Heart right ventricle (tissue), 16 donors: Measurements from ENCODE around the gene MACROD2. TPM values are rescaled to one million over a fixed set of nuclear protein-coding genes. Genes with fewer than 3 reads are reported as not detected.
"Not testable (repeated sequence)": the region's sequence is repeated elsewhere in the genome, so short reads cannot be mapped to it uniquely, and the experiment has no call there.

ENCODE experiments used
- ATAC-seq, 8 donors: fragments of 200-7000 bp; cut with Tn5 transposase; one replicate each; pipeline ENCODE4 v1.9.1; 2020; ENCODE audit warnings: mild to moderate bottlenecking in 8 of 8, moderate library complexity in 8 of 8, moderate number of reproducible peaks in 1 of 8
- DNase-seq, 2 donors: peaks; one replicate each; pipeline ENCODE4 v3.0.0-alpha.2; 2020
- H3K27ac ChIP-seq, 10 donors: fragments of 200-600 bp; sonication (generic) in 2 of 10; one replicate each; pipeline versions ENCODE4 v1.5.0 to v1.8.0; 2020 to 2022; ENCODE audit warnings: mild to moderate bottlenecking in 3 of 10
- H3K27me3 ChIP-seq, 7 donors: fragments of 200-600 bp; one replicate each; pipeline ENCODE4 v1.8.0; 2021 to 2022; ENCODE audit warnings: mild to moderate bottlenecking in 2 of 7
- H3K36me3 ChIP-seq, 9 donors: fragments of 200-600 bp; sonication (generic) in 1 of 9; one replicate each; pipeline versions ENCODE4 v1.5.0 to v1.8.0; 2020 to 2022; ENCODE audit warnings: mild to moderate bottlenecking in 2 of 9
- H3K4me1 ChIP-seq, 9 donors: fragments of 200-600 bp; sonication (generic) in 1 of 9; one replicate each; pipeline versions ENCODE4 v1.5.0 to v1.8.0; 2020 to 2022; ENCODE audit warnings: mild to moderate bottlenecking in 4 of 9
- H3K4me3 ChIP-seq, 10 donors: fragments of 200-600 bp; sonication (generic) in 2 of 10; one replicate each; pipeline versions ENCODE4 v1.5.0 to v1.8.0; 2020 to 2022; ENCODE audit warnings: mild to moderate bottlenecking in 7 of 10, moderate library complexity in 2 of 10
- H3K9me3 ChIP-seq, 11 donors: fragments of 200-600 bp in 10 of 11; sonication (generic) in 2 of 11; one replicate each; pipeline versions ENCODE4 v1.5.0 to v1.8.0; 2013 to 2022; ENCODE audit warnings: mild to moderate bottlenecking in 2 of 11, control low read depth in 1 of 11, moderate library complexity in 1 of 11
- WGBS, 2 donors: extraction: QIAGEN DNeasy Blood & Tissue Kit; methylation state at CpG; one replicate each; pipeline ENCODE4 v1.1.7; 2013; ENCODE audit warnings: inconsistent platforms in 1 of 2; 5-methylcytosine and 5-hydroxymethylcytosine counted together
- intact Hi-C, 10 donors: fragments of 100-400 bp; cut with DNase I; formaldehyde crosslinking; loops; one replicate each; pipeline versions ENCODE4 v1.11.1 to v1.14.2; 2022
- polyA plus RNA-seq, 2 donors: library from polyadenylated mRNA; stranded (reverse); fragments of 200-250 nt; gene quantifications; one replicate each; pipeline ENCODE4 v1.2.3, GENCODE V29; 2013
- total RNA-seq, 10 donors: library from RNA; stranded (reverse); fragmentation: NEBNext Ultra II Directional in 3 of 10; extraction: Animal tissue kit (Norgen Biotek cat#: 25700) in 3 of 10; gene quantifications; one replicate each; pipeline versions ENCODE4 v1.2.1 to v1.2.4, GENCODE V29; 2021 to 2023
- TF ChIP-seq, protein P1 (sequence below), 9 donors: fragments of 200-600 bp; sonication (generic) in 2 of 9; IDR thresholded peaks; one replicate each; pipeline versions ENCODE4 v1.5.0 to v1.8.0; 2021 to 2022; ENCODE audit warnings: antibody characterized with exemption in 9 of 9, mild to moderate bottlenecking in 5 of 9, moderate library complexity in 1 of 9
- donor health status: Arrhythmogenic right ventricular cardiomyopathy.
- donor health status: ischemic (EF 13 %, LVEDD 7.1; RV severe dilation, severe dysfunction).
- donor health status: healthy with polysubstance abuse.
- donor health status: DM: no; HTN: yes; CAD: no.
- donor health status: DM: no; HTN: no; CAD: no.
- donor health status: ischemic (EF 25% LVEDD 6.9; RV normal size, moderate dysfunction).
- donor health status: ischemic (EF 25% LVEDD 5.7; RV mildly dilated, moderate dysfunction).
- donor health status: healthy.
- donor health status: DM: yes; HTN: yes; CAD: no.
- donor health status: Ischemic cardiomyopathy.
- donor health status: ischemic (EF 35%, LVEDD 5.7; RV mildly dilated, moderate dysfunction).
- donor health status: nonischemic (EF 11% LVEDD 7.7; RV severe dilation, severe dysfunction).
- donor health status: DM: yes; HTN: yes; CAD: no.
- donor health status: PGD.
- donor health status: ischemic (EF 29% LVEDD 5.4; RV normal size, mild dysfunction).
- donor health status: nonischemic (EF 23%, LVEDD 6.1; RV moderate dilation, normal function).

Gene MACROD2
- total and polyA plus RNA-seq, 12 donors: 0.28 to 6.4 (median 4.1) TPM

DNA sequence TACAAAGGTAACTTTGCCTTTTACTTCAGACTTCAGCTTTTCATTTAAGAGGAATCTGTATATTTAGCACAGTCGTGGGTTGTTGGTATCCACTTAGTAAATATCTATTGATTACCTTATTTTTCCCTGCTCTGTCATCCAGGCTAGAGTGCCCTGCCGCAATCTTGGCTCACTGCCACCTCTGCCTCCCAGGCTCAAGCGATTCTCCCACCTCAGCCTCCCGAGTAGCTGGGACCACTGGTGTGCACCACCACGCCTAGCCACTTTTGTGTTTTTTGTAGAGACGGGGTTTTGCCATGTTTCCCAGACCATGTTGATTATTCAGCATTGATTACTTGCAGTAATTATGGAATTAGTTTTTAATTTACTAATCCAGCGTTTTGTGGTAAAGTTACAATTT, 41.3 kb downstream of the MACROD2 start:
- intact Hi-C loops: no loop called here
- Histone ChIP-seq H3K27ac (no peak overlapping the region), H3K9me3 (no peaks in the 10 kb centered on the region), H3K36me3 (no peaks in the 10 kb centered on the region), H3K27me3 (no peaks in the 10 kb centered on the region), H3K4me3 (no peak overlapping the region), H3K4me1 (no peaks in the 10 kb centered on the region)
- 91 to 95% methylated on average over 7 of the region's 7 CpGs for WGBS, 2 donors
- TF ChIP-seq, protein P1, sequence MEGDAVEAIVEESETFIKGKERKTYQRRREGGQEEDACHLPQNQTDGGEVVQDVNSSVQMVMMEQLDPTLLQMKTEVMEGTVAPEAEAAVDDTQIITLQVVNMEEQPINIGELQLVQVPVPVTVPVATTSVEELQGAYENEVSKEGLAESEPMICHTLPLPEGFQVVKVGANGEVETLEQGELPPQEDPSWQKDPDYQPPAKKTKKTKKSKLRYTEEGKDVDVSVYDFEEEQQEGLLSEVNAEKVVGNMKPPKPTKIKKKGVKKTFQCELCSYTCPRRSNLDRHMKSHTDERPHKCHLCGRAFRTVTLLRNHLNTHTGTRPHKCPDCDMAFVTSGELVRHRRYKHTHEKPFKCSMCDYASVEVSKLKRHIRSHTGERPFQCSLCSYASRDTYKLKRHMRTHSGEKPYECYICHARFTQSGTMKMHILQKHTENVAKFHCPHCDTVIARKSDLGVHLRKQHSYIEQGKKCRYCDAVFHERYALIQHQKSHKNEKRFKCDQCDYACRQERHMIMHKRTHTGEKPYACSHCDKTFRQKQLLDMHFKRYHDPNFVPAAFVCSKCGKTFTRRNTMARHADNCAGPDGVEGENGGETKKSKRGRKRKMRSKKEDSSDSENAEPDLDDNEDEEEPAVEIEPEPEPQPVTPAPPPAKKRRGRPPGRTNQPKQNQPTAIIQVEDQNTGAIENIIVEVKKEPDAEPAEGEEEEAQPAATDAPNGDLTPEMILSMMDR (IDR thresholded peaks at IDR 0.05): no peak
- DNase-seq: no peak
- no peak for ATAC-seq

GRCh38 chr20:14044712-14045276, 49.5 kb downstream of the MACROD2 start:
- ATAC-seq, H3K4me3 ChIP-seq, H3K36me3 ChIP-seq, H3K9me3 ChIP-seq, H3K4me1 ChIP-seq, DNase-seq, H3K27ac ChIP-seq, H3K27me3 ChIP-seq: not testable (repeated sequence)
- intact Hi-C loops: loop anchor here in 1 of 10 donors (5.0 kb wide), 1 partner anchor 217 kb away; no protein-coding TSS in a partner anchor
- WGBS, 2 donors: 95 to 99% methylated on average over 28 of the region's 28 CpGs

DNA sequence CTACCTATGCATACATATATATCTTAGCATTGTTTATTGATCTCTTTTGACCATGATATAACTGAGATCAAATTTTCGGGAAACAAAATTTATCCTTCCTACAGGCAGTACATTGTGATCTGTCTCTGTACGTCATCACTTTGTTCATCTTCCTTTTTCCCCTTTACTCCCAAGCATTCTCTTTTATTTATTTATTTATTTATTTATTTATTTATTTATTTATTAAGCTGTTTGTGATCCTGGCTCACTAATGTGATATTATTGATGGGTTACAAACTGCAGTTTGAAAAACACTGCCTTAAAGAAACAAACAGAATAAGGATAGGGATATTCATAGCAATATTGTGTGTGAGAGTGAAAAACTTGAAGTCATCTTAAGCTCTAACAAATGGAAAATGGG, 51.2 kb downstream of the MACROD2 start:
- H3K27ac ChIP-seq: no peak overlapping the region
- H3K4me1 ChIP-seq: no peaks in the 10 kb centered on the region
- H3K4me3 ChIP-seq: no peak overlapping the region
- TF ChIP-seq, protein P1 (IDR thresholded peaks at IDR 0.05): no peak
- H3K27me3 ChIP-seq: peaks cover 0 to 4% (median 0%) of the 10 kb centered on the region in 7 donors
- no peak for DNase-seq
- 89 to 91% methylated on average over 2 of the region's 2 CpGs for WGBS, 2 donors
- H3K9me3 ChIP-seq: no peaks in the 10 kb centered on the region
- H3K36me3 ChIP-seq: no peaks in the 10 kb centered on the region
- intact Hi-C loops: no loop called here
- ATAC-seq: no peak

GRCh38 chr20:14049111-14049510, 53.8 kb downstream of the MACROD2 start:
- Histone ChIP-seq H3K27ac (no peak overlapping the region), H3K36me3 (no peaks in the 10 kb centered on the region), H3K9me3 (no peaks in the 10 kb centered on the region), H3K27me3 (peaks cover 0 to 4% (median 0%) of the 10 kb centered on the region in 7 donors), H3K4me1 (no peaks in the 10 kb centered on the region), H3K4me3 (no peak overlapping the region)
- TF ChIP-seq, protein P1 (IDR thresholded peaks at IDR 0.05): no peak
- intact Hi-C loops: no loop called here
- WGBS, 2 donors: 87 to 91% methylated on average over 4 of the region's 4 CpGs
- DNase-seq: no peak
- no peak for ATAC-seq

GRCh38 chr20:14051454-14051853, 56.1 kb downstream of the MACROD2 start:
- no peak overlapping the region for H3K27ac ChIP-seq
- intact Hi-C loops: loop anchor here in 4 of 10 donors (5.0 to 10.0 kb wide), 4 partner anchors 57 to 927 kb away; partner anchors contain the start of genes MACROD2 (in 1 of the 4) and SEL1L2 (in 1 of the 4)
- WGBS, 2 donors: 82 to 86% methylated on average over 1 of the region's 1 CpG
- DNase-seq (no peak), ATAC-seq (no peak)
- TF ChIP-seq, protein P1 (IDR thresholded peaks at IDR 0.05): no peak
- no peak overlapping the region for H3K4me3 ChIP-seq
- H3K36me3 ChIP-seq: no peaks in the 10 kb centered on the region
- H3K9me3 ChIP-seq: no peaks in the 10 kb centered on the region
- no peaks in the 10 kb centered on the region for H3K4me1 ChIP-seq
- H3K27me3 ChIP-seq: peaks cover 0 to 4% (median 0%) of the 10 kb centered on the region in 7 donors
